ENCODE measurements around the gene MGAT4D. TPM values are rescaled to one million over a fixed set of nuclear protein-coding genes. Genes with fewer than 3 reads are reported as not detected.

Gene MGAT4D
- total and polyA plus RNA-seq, 2 donors (not counting 1 experiment from before 2014, with no cell fraction given): not detected

DNA sequence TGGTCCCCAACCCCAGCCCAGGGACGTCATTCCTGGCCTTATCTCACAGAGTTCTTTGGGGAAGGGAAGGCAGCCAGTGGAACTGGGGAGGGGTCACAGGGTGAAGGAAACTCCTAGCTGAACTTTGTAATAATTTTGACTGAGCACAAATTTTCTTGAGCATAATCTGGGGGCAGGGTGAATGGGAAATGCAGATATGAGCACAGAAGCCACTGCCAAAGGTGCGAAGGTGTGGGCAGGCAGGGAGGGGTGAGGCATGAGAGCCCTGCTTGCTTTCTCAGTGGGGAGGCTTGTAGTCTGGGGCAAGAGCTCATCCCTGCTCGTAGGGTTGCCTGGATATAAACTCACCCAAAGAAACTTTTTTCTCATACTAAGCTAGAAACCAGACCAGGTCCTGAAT is 34.9 kb downstream of the MGAT4D start:
- H3K27ac Mint-ChIP-seq: no peak overlapping the region
- ChIA-PET CTCF (no interaction called here), POLR2A (no interaction called here)
- peaks cover 25% of the 10 kb centered on the region for H3K27me3 Mint-ChIP-seq
- Histone ChIP-seq H3K9me3 (ENCODE audit: control extremely low read depth in 1 of 3, control insufficient read depth in 2 of 3, insufficient read depth in 1 of 3, low read length in 2 of 3) (no peaks in the 10 kb centered on the region), H3K4me3 (ENCODE audit: control extremely low read depth in 1 of 5, extremely low read depth in 1 of 5, insufficient read depth in 1 of 5, low read depth in 2 of 5, low read length in 4 of 5) (no peak overlapping the region), H2AFZ (ENCODE audit: insufficient read depth, low read depth, low read length, poor library complexity, severe bottlenecking) (no peak overlapping the region), H3K27me3 (replicated peaks in 1 of 4; ENCODE audit: control extremely low read depth in 1 of 4, control insufficient read depth in 3 of 4, insufficient read depth in 4 of 4, low read length in 3 of 4) (peaks cover 0 to 4% (median 0%) of the 10 kb centered on the region in 4 experiments), H3K9ac (ENCODE audit: low read length) (no peak overlapping the region), H3K79me2 (ENCODE audit: control insufficient read depth, insufficient read depth, low read length) (no peaks in the 10 kb centered on the region), H3K4me1 (ENCODE audit: control insufficient read depth in 2 of 2, insufficient read depth in 2 of 2, low read length in 2 of 2) (no peaks in the 10 kb centered on the region), H3K27ac (ENCODE audit: low read length in 2 of 2) (no peak overlapping the region), H4K20me1 (ENCODE audit: control insufficient read depth, insufficient read depth, low read length, poor library complexity, severe bottlenecking) (no peaks in the 10 kb centered on the region), H3K36me3 (replicated peaks in 1 of 2; ENCODE audit: control extremely low read depth in 1 of 2, control insufficient read depth in 1 of 2, extremely low read depth in 1 of 2, insufficient read depth in 2 of 2, low read length in 1 of 2) (no peaks in the 10 kb centered on the region), H3K4me2 (replicated peaks; ENCODE audit: low read depth, low read length, poor library complexity, severe bottlenecking) (no peak overlapping the region)
- no peaks in the 10 kb centered on the region for H3K4me1 Mint-ChIP-seq
- H3K9me3 Mint-ChIP-seq (ENCODE audit: insufficient read depth): no peaks in the 10 kb centered on the region
- H3K4me3 Mint-ChIP-seq: no peak overlapping the region
- DNase-seq: no peak
- no peak for TF ChIP-seq EZH2 (IDR thresholded peaks at IDR 0.05; ENCODE audit: borderline replicate concordance, insufficient read depth, low read depth, low read length, poor library complexity, severe bottlenecking)
- TF ChIP-seq, protein P1, sequence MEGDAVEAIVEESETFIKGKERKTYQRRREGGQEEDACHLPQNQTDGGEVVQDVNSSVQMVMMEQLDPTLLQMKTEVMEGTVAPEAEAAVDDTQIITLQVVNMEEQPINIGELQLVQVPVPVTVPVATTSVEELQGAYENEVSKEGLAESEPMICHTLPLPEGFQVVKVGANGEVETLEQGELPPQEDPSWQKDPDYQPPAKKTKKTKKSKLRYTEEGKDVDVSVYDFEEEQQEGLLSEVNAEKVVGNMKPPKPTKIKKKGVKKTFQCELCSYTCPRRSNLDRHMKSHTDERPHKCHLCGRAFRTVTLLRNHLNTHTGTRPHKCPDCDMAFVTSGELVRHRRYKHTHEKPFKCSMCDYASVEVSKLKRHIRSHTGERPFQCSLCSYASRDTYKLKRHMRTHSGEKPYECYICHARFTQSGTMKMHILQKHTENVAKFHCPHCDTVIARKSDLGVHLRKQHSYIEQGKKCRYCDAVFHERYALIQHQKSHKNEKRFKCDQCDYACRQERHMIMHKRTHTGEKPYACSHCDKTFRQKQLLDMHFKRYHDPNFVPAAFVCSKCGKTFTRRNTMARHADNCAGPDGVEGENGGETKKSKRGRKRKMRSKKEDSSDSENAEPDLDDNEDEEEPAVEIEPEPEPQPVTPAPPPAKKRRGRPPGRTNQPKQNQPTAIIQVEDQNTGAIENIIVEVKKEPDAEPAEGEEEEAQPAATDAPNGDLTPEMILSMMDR (IDR thresholded peaks at IDR 0.05): no peak
- no peak for ATAC-seq (ENCODE audit: low read depth)
- WGBS (ENCODE audit: insufficient coverage): 93% methylated on average over 2 of the region's 3 CpGs
- intact Hi-C loops (cut with micrococcal nuclease): no loop called here

DNA sequence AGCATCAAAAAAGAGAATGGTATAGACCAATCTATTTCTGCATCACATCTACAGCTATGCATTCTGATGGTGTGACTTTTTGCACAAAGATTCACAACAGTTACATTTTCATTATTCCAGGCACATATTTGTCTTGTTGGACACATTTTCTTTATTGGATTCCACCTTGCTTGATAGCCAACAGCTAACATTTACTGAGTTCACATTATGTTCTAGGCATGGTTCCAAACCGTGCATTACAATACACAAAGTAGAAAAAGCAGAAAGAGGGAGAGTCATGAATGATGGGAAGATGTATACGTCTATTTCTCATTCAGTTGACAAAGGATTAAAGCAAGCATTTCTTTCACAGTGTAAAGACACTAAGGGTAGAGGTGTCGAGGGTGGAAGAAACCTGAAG is 47.7 kb downstream of the MGAT4D start:
- 100% methylated on average over 1 of the region's 3 CpGs for WGBS (ENCODE audit: insufficient coverage)
- H2AFZ ChIP-seq (ENCODE audit: insufficient read depth, low read depth, low read length, poor library complexity, severe bottlenecking): no peak overlapping the region
- H3K79me2 ChIP-seq (ENCODE audit: control insufficient read depth, insufficient read depth, low read length): no peaks in the 10 kb centered on the region
- ChIA-PET CTCF (no interaction called here), POLR2A (no interaction called here)
- ATAC-seq (ENCODE audit: low read depth) (no peak), DNase-seq (no peak)
- no peaks in the 10 kb centered on the region for H3K4me1 Mint-ChIP-seq
- no peaks in the 10 kb centered on the region for H3K36me3 ChIP-seq (replicated peaks in 1 of 2; ENCODE audit: control extremely low read depth in 1 of 2, control insufficient read depth in 1 of 2, extremely low read depth in 1 of 2, insufficient read depth in 2 of 2, low read length in 1 of 2)
- H3K4me3 ChIP-seq (ENCODE audit: control extremely low read depth in 1 of 5, extremely low read depth in 1 of 5, insufficient read depth in 1 of 5, low read depth in 2 of 5, low read length in 4 of 5): no peak overlapping the region
- peaks cover 49% of the 10 kb centered on the region for H3K27me3 Mint-ChIP-seq
- H4K20me1 ChIP-seq (ENCODE audit: control insufficient read depth, insufficient read depth, low read length, poor library complexity, severe bottlenecking): no peaks in the 10 kb centered on the region
- no peaks in the 10 kb centered on the region for H3K9me3 ChIP-seq (ENCODE audit: control extremely low read depth in 1 of 3, control insufficient read depth in 2 of 3, insufficient read depth in 1 of 3, low read length in 2 of 3)
- TF ChIP-seq EZH2 (IDR thresholded peaks at IDR 0.05; ENCODE audit: borderline replicate concordance, insufficient read depth, low read depth, low read length, poor library complexity, severe bottlenecking): no peak
- TF ChIP-seq, protein P1 (IDR thresholded peaks at IDR 0.05): no peak
- H3K27ac Mint-ChIP-seq: no peak overlapping the region
- H3K4me3 Mint-ChIP-seq: no peak overlapping the region
- no peaks in the 10 kb centered on the region for H3K4me1 ChIP-seq (ENCODE audit: control insufficient read depth in 2 of 2, insufficient read depth in 2 of 2, low read length in 2 of 2)
- H3K27ac ChIP-seq (ENCODE audit: low read length in 2 of 2): no peak overlapping the region
- H3K27me3 ChIP-seq (replicated peaks in 1 of 4; ENCODE audit: control extremely low read depth in 1 of 4, control insufficient read depth in 3 of 4, insufficient read depth in 4 of 4, low read length in 3 of 4): peaks cover 0 to 22% (median 0%) of the 10 kb centered on the region in 4 experiments
- H3K9ac ChIP-seq (ENCODE audit: low read length): no peak overlapping the region
- intact Hi-C loops (cut with micrococcal nuclease): no loop called here
- H3K9me3 Mint-ChIP-seq (ENCODE audit: insufficient read depth): no peaks in the 10 kb centered on the region
- H3K4me2 ChIP-seq (replicated peaks; ENCODE audit: low read depth, low read length, poor library complexity, severe bottlenecking): no peak overlapping the region
